CD4-positive, alpha-beta T cell treated with Interleukin-15 for 4 hours (primary cell): ENCODE results near the gene CERS4.
"Not testable (repeated sequence)": the region's sequence is repeated elsewhere in the genome, so short reads cannot be mapped to it uniquely, and the experiment has no call there.

Experiments used
- DNase-seq: peaks from one replicate; pipeline ENCODE4 v3.0.0-alpha.2; 2020; ENCODE audit warnings: low spot score

Gene CERS4, protein sequence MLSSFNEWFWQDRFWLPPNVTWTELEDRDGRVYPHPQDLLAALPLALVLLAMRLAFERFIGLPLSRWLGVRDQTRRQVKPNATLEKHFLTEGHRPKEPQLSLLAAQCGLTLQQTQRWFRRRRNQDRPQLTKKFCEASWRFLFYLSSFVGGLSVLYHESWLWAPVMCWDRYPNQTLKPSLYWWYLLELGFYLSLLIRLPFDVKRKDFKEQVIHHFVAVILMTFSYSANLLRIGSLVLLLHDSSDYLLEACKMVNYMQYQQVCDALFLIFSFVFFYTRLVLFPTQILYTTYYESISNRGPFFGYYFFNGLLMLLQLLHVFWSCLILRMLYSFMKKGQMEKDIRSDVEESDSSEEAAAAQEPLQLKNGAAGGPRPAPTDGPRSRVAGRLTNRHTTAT

DNA sequence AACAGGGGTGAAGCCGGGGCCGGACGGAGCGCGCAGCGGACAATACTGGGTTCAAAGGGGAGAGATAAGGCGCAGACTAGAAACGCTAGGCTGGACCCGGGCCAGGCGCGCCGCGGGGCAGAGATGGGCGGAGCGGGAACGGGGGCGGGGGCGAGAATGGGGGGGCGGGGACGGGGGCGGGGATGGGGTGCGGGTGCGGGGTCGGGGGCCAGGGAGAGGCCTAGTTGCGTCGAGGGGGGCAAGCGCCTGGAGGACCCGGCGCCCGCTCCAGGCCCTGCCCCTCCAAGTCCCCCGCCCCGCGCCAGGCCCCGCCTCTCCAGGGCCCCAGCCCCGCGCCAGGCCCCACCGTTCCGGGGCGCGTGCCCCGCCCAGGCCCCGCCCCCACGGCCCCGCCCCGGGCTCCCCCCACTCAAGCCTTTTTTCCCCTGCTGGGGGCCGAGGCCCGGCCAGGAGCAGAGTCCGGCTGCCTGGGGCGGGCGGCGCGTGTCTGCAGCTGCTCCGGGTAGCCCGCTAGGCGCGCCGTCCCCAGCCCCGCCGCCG lies at the start of gene CERS4:
CERS4 (plus strand) TSS at position 449 of the 540 bp plus-strand sequence. CDS start 41,707 bp downstream, outside the sequence.
- peak; percentile 81 for DNase-seq

DNA sequence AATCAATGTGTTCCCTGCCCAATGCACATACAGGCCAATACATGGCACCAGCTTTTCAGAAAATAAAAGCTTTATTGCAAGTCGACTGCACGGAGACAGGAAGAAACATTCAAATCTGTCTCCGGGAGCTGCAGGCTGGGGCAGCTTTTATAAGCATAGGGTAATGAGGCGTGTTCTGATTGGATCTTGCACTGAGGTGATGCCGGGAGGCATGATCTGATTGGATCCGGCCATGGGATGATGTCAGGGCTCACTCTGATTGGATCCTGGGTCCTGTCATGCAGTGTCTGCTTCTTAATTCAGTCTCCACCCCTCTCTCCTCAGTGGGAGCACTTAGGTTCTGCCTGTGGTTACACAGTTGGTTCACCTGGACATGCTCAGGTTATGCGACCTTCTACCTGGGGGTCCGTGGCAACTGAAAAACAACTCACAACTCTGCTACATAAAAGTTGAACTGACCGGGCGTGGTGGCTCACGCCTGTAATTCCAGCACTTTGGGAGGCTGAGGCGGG lies 48.0 kb upstream of the CERS4 start:
- no peak for DNase-seq

DNA sequence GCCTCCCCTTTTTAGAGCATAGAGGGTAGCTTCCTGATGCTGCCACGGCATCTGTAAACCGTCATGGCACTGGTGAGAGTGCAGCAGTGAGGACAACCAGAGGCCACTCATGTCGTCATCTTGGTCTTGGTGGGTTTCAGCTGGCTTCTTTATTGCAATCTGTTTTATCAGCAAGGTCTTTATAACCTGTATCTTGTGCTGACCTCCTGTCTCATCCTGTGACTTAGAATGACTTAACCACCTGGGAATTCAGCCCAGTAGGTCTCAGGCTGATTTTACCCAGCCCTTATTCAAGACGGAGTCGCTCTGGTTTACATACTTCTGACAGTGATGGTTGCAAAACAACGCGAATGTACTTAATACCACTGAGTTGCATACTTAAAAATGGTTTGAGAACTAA lies 45.4 kb upstream of the CERS4 start:
- no peak for DNase-seq

DNA sequence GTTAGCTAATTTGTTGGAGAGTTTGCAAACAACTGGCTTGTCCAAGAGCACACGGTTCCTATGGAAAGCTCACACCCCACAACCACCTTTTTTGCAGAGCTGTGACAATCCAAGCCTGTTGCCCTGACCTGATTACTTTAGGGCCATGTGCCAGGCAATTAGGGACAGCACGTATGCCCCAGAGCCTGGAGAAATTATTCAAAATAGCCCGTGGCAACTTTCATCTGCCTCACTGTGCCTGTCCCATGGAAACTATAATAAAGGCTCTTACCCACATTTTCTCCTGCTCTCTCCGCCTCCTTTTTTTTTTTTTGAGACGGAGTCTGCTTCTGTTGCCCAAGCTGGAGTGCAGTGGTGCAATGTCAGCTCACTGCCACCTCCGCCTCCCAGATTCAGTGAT lies 41.2 kb upstream of the CERS4 start:
- DNase-seq = no peak

DNA sequence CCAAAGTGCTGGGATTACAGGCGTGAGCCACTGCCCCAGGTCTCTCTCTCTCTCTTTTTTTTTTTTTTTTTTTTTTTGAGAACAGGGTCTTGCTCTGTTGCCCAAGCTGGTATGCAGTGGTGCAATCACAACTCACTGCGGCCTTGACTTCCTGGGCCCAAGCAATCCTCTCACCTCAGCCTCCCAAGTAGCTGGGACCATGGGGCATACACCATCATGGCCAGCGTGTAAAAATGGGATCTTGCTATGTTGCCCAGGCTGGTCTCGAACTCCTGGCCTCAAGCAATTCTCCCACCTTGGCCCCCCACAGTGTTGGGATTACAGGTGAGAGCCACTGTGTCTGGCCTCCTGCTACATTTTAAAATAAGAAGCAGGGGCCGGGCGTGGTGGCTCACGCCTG lies 40.6 kb upstream of the CERS4 start:
- no peak for DNase-seq

DNA sequence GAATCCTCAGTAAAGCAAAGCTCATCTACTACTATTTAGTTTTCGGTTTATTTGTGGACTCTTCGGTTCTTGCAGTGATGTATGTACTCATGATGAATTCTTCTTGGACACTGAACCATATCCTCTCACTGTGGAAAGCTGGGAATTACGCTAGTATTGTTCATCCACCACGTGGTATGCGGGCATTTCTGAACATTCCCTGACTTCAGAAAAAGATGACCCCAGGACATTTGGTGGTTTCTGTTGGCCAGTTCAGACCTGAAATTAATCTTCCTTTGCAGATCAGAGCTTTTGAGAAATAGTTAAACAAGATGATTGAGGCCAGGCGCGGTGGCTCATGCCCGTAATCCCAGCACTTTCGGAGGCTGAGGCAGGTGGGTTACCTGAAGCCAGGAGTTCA lies 34.5 kb upstream of the CERS4 start:
- no peak for DNase-seq

DNA sequence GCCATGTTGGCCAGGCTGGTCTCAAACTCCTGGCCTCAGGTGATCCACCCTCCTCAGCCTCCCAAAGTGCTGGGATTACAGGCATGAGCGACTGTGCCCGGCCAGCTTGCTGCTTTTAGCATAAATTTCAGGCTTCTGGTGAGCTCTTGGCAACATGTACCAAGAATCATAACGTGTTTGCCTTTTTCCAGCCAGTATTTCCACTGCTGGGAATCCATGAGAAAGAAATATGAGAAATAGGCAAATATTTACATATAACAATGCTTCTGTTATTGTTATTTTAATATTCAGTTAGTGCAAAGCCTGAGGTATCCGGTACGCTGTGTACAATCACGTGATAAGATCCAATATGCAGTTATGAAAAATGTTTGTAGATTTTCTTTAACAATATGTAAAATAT lies 29.2 kb upstream of the CERS4 start:
- no peak for DNase-seq

DNA sequence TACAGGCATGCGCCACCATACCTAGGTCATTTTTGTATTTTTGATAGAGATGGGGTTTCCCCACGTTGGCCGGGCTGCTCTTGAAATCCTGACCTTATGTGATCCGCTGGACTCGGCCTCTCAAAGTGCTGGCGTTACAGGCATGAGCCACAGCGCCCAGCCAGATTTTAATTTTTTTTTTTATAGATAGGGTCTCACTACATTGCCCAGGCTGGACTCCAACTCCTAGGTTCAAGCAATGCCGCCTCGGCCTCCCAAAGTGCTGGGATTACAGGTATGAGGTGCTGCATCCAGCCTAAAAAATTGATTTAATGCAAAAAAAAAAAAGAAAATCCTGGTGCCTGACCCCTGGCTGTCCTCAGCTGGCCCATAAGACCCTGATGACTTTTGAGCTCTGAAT lies 24.9 kb upstream of the CERS4 start:
- no peak for DNase-seq

DNA sequence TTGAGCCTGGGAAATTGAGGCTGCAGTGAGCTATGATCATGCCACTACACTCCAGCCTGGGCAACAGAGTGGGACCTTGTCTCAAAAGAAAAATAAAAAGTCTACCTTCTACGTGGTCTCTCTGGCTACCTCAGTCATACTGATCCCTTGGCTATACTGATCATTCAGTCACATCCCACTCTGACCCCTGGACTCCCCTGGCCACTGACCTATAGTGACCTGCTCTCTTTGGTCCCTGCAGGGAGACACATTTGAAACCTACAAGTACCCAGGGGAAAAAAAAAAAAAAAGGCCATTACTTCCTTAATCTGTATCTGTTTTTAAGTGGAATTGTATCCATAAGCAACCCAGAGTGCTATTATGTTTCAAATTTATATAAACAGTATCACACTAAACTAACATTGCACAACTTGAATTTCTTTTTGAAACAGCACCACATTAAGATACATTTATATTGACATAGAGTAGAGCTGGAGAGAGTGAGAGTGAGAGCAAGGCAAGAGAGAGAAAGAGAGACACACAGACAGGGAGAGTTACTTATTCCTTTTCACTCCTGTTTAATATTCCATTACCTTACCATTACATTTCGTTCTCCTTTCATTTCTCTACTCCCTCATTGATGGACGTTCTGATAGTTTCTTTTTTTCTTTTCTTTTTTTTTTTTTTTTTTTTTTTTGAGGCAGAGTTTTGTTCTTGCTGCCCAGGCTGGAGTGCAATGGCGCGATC lies 23.7 kb upstream of the CERS4 start:
- DNase-seq = no peak

DNA sequence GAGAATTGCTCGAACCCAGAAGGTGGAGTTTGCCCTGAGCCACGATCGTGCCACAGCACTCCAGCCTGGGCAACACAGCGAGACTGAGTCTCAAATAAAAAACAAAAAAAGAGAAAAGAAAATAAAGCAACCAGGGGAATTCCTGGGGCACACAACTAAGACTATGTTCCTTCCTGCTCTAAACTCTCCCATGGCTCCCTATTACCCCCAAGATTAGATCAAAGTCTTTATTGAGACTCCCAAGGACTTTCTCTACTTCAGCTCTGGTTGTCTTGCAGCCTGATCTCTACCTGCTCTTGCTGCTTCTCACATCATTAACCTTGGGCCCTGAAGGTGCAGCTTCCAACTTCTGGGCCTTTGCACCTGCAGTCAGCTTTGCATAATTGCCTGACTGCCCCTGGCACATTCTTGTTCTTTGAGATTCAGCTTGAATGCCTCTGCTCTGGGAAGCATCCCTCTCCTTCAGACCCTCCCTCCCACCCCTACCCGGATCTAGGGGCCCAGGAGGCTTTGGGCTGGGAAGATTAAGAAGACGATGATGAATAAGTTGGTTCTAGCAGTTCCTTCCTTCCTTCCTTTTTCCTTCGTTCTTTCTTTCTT lies 16.8 kb upstream of the CERS4 start:
- DNase-seq = no peak

DNA sequence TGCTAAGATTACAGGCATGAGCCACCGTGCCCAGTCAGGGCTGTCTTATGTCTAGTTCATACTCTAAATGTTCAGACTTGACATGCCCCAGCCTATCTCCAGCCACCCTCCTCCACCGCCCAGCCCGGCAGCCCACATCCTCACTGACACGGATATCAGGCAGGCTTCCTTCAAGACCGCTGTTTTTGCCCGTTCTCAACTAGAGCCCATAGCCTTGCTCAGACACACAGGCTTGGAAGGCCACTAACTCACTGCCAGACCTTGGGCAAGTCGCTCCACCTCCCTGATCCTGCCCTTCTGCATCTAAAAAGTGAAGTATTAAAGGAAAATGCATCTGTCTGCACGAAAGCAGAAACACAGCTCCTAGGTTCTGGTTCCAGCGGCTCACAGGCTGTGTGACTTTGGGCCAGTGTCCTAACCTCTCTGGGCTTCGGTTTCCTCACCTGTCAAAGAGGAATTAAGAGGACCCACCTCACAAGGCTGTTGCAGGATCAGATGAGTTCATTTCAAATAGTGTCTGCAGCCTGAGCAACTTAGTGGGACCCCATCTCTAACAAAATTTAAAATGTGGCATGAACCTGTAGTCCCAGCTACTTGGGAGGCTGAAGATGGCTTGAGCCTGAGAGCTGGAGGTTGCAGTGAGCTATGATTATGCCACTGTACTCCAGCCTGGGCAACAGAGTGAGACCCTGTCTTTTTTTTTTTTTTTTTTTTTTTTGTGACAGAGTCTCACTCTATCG lies 14.5 kb upstream of the CERS4 start:
- peak; percentile 50 for DNase-seq

DNA sequence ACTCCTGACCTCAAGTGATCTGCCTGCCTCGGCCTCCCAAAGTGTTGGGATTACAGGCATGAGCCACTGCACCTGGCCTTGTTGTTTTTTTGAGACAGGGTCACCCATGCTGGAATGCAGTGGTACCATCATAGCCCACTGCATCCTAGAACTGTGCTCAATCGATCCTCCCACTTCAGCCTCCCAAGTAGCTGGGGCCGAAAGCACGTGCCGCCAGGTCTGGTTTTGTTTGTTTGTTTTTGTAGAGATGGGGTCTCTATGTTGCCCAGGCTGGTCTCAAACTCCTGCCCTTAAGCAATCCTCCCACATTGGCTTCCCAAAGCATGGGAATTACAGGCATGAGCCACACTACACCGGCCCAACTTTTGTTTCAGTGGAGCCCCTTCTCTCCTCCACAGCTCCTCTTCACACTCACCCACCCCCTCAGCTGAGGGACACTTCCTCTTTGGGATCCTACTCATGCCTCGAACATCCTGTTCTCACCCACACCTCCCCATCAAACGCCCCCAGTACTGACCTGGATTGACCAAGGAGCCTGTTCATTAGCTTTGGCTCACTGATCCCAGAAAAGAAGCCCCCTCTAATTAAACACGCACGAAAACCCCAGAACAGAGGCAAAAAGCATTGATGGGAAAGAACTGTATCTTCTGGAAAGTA lies 12.8 kb upstream of the CERS4 start:
- no peak for DNase-seq

DNA sequence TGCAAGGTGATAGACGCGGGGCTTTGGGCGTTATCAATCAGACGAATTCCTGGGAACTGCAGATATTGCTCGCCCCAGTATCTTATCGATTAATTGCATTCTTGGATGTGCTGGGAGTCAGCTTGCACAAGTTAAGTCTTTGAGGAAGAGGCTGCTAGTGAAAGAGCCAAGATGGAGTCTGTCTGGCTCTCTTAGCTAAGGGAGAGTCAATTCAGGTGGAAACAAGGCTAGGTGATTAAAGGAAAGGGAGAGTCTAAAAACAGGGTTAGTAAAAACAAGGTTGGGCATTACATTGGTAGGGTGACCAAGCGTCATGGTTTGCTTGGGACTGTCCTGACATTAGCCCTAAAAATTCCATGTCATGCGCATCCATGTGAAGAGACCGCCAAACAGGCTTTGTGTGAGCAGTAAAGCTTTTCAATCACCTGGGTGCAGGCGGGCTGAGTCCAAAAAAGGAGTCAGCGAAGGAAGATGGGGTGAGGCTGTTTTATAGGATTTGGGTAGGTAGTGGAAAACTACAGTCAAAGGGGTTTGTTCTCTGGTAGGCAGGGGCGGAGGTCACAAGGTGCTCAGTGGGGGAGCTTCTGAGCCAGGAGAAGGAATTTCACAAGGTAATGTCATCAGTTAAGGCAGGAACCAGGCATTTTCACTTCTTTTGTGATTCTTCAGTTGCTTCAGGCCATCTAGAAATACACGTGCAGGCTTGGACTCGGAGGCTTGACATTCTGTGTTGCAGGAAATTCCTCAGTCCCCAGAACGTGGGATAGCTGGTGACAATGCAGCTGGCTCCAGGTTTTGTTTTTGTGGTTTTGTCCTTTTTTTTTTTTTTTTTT lies 5.7 kb upstream of the CERS4 start:
- DNase-seq = not testable (repeated sequence)

DNA sequence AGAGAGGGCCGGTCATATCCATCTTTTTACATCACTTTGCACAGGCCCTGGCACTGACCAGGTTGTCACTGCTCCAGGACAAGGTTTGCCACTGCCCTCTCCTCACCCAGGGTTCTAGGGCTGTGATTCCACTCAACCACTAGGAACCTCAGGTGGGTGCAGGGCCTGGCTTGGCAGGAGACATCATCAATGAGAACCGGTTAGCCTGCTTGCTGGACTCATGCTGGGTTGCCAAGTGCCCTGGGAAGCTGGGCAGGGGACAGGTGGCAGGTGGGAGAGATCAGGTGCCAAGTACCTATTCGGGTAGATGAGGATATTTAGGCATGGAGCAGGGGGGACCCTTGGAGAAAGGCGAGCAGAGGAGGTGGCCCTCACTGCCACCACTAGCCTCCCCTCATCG lies 4.2 kb upstream of the CERS4 start:
- no peak for DNase-seq

DNA sequence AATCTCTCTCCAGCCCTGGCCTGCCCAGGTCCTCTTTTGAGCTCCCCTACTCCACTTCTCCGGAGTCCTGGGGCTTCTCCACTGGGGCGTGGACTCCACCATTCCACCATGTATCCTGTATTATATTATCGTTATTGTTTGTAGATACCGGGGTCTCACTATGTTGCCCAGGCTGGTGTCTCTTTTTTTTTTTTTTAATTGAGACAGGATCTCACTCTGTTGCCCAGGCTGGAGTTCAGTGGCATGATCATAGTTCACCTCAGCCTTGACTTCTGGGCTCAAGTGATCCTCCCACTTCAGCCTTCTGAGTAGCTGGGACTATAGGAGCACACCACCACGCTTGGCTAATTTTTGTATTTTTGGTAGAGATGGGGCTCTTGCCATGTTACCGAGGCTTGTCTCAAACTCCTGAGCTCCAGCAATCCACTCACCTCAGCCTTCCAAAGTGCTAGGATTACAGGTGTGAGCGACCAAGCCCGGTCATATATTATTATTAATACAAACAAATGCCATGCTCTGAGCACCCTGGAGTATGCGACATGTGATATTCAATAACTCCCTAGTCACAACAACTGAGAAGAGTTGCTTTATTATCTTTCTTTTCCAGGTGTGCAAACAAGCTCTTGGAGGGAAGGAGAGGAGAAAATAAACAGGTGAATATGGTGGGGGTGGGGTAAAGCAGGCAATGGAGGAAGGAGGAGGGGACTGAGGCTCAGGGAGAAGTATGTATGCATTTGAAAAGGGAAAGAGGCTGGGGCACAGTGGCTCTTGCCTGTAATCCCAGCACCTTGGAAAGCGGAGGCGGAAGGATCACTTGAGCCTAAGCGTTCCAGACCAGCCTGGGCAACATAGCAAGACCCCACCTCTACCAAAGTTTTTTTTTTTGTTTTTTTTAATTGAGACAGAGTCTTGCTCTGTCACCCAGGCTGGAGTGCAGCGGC lies 2.8 kb upstream of the CERS4 start:
- no peak for DNase-seq

DNA sequence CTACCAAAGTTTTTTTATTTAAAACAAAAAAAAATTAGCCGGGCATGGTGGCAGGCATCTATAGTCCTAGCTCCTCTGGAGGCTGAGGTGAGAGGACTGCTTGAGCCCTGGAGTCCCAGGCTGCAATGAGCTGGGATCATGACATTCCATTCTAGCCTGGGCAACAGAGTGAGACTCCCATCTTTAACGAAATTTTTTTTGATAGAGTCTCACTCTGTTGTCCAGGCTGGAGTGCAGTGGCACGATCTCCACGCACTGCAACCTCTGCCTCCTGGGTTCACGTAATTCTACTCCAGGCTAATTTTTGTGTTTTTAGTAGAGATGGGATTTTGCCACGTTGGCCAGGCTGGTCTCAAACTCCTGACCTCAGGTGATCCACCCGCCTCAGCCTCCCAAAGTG lies 1.8 kb upstream of the CERS4 start:
- DNase-seq = not testable (repeated sequence)

DNA sequence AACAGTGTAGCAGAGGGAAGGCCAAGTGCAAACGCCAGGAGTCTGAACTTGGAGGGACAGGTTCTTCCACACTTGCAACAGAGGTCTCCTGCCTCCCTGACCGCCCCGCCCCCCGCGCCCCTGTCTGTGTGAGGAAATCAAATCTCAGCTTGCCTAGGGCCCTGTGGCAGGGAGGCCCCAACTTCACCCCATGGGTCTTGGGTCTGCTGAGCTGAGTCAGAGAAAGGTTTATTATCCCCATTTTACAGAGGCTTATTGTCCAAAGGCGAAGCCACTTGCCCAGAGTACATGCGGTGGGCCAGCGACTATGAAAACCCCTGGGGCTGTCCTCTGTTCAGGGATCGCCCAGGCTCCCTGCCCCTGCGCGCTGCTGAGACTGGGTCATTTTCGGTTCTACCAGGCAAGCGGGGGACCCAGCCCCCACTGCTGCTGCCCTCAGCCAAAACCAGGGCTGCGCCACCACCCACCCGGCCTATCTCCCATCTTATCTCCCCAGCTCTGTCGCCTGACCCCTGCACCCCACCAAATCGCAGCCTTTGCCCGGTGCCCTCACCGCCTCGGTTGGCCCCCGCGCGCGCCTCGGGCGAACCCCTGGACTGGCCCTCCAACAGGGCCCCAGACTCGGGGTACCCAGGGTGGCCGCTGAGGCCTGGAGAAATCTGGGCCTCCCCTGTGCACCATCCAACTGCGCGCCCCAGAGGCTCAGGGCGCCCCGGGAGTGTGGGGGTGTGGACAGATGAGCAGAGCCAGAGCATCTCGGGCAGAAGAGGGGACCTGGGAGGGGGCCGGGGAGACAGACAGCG lies 850 bp upstream of the CERS4 start:
- DNase-seq = no peak
